LNCAP (cell line): ENCODE measurements around the gene GRAMD1A.

Experiments
- CTCF ChIP-seq: fragments of 450-650 bp; IDR thresholded peaks from 2 replicates; pipeline ENCODE4 v1.5.1; 2017; ENCODE audit warnings: mild to moderate bottlenecking

The GRAMD1A gene

GRCh38 chr19:35055715-35056179 is 55.6 kb downstream of the GRAMD1A start:
- no peak; the same call in 1 of the 2 replicates for TF ChIP-seq CTCF

- no peak for TF ChIP-seq CTCF
Measured at GRCh38 chr19:35056513-35057063, 56.5 kb downstream of the GRAMD1A start.

GRCh38 chr19:35058370-35058769 is 58.2 kb downstream of the GRAMD1A start:
- no peak for TF ChIP-seq CTCF

GRCh38 chr19:35059006-35059798 is 59.1 kb downstream of the GRAMD1A start:
- no peak for TF ChIP-seq CTCF

GRCh38 chr19:35059799-35060091 is 59.6 kb downstream of the GRAMD1A start:
- TF ChIP-seq CTCF, result no peak

GRCh38 chr19:35060160-35060855 is 60.2 kb downstream of the GRAMD1A start:
- no peak for TF ChIP-seq CTCF

GRCh38 chr19:35061583-35062373 is 61.7 kb downstream of the GRAMD1A start:
- no peak for TF ChIP-seq CTCF
